GM12878 (cell line): Measurements from ENCODE around the gene NOL3. TPM values are rescaled to one million over a fixed set of nuclear protein-coding genes. Genes with fewer than 3 reads are reported as not detected.
A peak's percentile ranks its signal among the peaks of the same experiment; 100 is the strongest.

Experiments
- BACH1 ChIP-seq: fragments of 450-650 bp; IDR thresholded peaks from 2 replicates; pipeline ENCODE4 v1.6.1; 2017; ENCODE audit warnings: mild to moderate bottlenecking, borderline replicate concordance
- CBX3 ChIP-seq: fragments of 200-600 bp; sonication (generic); IDR thresholded peaks from 2 replicates; pipeline ENCODE4 v1.6.1; 2016; ENCODE audit warnings: low read depth, borderline replicate concordance
- KLF5 ChIP-seq: fragments of 450-650 bp; IDR thresholded peaks from 2 replicates; pipeline ENCODE4 v1.6.1; 2014; ENCODE audit warnings: mild to moderate bottlenecking; ENCODE audit not compliant: partially characterized antibody
- NFIC ChIP-seq: IDR thresholded peaks from 2 replicates; pipeline ENCODE4 v1.6.1; 2012; ENCODE audit warnings: low read depth, mild to moderate bottlenecking, inconsistent platforms, low read length, moderate library complexity
- PAX5 ChIP-seq: IDR thresholded peaks from 2 replicates; pipeline ENCODE4 v1.6.1; 2011; ENCODE audit warnings: low read depth, low read length, borderline replicate concordance
- PML ChIP-seq: IDR thresholded peaks from 2 replicates; pipeline ENCODE4 v1.6.1; 2012; ENCODE audit warnings: low read length, inconsistent platforms
- RELA ChIP-seq: fragments of 450-650 bp; IDR thresholded peaks from 2 replicates; pipeline ENCODE4 v1.8.0; 2014; ENCODE audit warnings: borderline replicate concordance; ENCODE audit not compliant: partially characterized antibody
- RUNX3 ChIP-seq: IDR thresholded peaks from 2 replicates; pipeline ENCODE4 v1.6.1; 2012; ENCODE audit warnings: low read length, inconsistent platforms
- SIX5 ChIP-seq: IDR thresholded peaks from 2 replicates; pipeline ENCODE4 v1.6.1; 2011; ENCODE audit warnings: mild to moderate bottlenecking, low read depth, low read length, moderate library complexity; ENCODE audit not compliant: severe bottlenecking
- ZBTB40 ChIP-seq: fragments of 450-650 bp; IDR thresholded peaks from 2 replicates; pipeline ENCODE4 v1.6.1; 2016; ENCODE audit warnings: mild to moderate bottlenecking, moderate library complexity, borderline replicate concordance
- ZNF592 ChIP-seq: fragments of 450-650 bp; IDR thresholded peaks from 2 replicates; pipeline ENCODE4 v1.6.1; 2017; ENCODE audit warnings: mild to moderate bottlenecking, moderate library complexity
- ZNF622 ChIP-seq: fragments of 450-650 bp; IDR thresholded peaks from 2 replicates; pipeline ENCODE4 v1.6.1; 2017; ENCODE audit warnings: mild to moderate bottlenecking, inconsistent platforms
- polyA plus RNA-seq, 11 experiments: library from polyadenylated mRNA; depleted of rRNA in 4 of 11; unstranded in 6 of 11; stranded (reverse) in 5 of 11; fragments of >200 nt; fragmentation: Nextera tagmentation in 4 of 11; fragmentation: Illumina TruSeq in 1 of 11; extraction: Ambion mirVana in 4 of 11; extraction: Trizol in 1 of 11; gene quantifications; 1 replicate in 1 of 11; 2 replicates in 10 of 11; pipeline versions ENCODE4 v1.2.1 to v1.2.3, GENCODE V29; 2011 to 2016; ENCODE audit warnings: inconsistent platforms in 2 of 11, missing spikeins in 2 of 11, low read depth in 1 of 11
- total RNA-seq, 4 experiments: library from RNA; depleted of rRNA in 3 of 4; stranded (reverse); fragments of >200 nt in 3 of 4; fragmentation: Illumina TruSeq in 1 of 4; extraction: Trizol in 1 of 4; gene quantifications; 2 replicates each; pipeline versions ENCODE4 v1.2.1 to v1.2.3, GENCODE V29; 2013 to 2021
- TF ChIP-seq, protein P1 (sequence below): fragments of 450-650 bp; IDR thresholded peaks from 2 replicates; pipeline ENCODE4 v1.6.1; 2017; ENCODE audit warnings: mild to moderate bottlenecking, low read depth, inconsistent platforms; ENCODE audit not compliant: poor library complexity, severe bottlenecking
- TF ChIP-seq, protein P2 (sequence below), 3 experiments: IDR thresholded peaks in 2 of 3; conservative IDR thresholded peaks in 1 of 3; 2 replicates each; pipeline ENCODE4 v1.5.1; 2011; ENCODE audit warnings: low read depth in 3 of 3, low read length in 3 of 3, mild to moderate bottlenecking in 3 of 3, control low read depth in 2 of 3, moderate library complexity in 2 of 3, inconsistent platforms in 1 of 3, mixed read lengths in 1 of 3; ENCODE audit not compliant: control insufficient read depth in 2 of 3, insufficient read depth in 1 of 3; ENCODE audit errors: extremely low read depth in 1 of 3

NOL3 gene
- total and polyA plus RNA-seq, 10 of the 15 experiments (the other 5 are each of a cell fraction or from before 2014, with no cell fraction given), result 0.31 to 18.4 (median 2.7) TPM

DNA sequence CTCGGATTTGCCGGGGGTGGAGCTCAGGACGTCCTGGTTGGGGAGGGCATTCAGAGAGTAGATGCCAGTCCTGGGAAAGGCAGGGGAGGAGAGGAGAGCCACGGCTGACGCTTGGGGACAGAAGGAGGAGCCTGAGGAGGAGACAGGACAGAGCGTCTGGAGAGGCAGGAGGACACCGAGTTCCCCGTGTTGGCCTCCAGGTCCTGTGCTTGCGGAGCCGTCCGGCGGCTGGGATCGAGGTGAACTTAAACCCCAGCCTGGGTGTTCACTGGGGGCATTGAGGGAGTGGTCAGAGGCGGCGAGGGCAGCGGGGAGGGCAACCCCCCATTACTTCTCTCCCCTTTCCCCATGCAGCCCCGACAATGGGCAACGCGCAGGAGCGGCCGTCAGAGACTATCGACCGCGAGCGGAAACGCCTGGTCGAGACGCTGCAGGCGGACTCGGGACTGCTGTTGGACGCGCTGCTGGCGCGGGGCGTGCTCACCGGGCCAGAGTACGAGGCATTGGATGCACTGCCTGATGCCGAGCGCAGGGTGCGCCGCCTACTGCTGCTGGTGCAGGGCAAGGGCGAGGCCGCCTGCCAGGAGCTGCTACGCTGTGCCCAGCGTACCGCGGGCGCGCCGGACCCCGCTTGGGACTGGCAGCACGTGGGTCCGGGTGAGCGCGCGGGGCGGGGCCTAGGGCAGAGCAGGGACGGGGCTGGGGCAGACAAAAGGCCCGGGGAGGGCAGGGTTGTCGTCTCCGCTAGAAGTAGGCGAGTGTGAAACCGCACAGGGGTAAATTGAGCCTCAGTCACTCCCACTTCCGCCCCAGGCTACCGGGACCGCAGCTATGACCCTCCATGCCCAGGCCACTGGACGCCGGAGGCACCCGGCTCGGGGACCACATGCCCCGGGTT, 3.7 kb downstream of the NOL3 start (continued):
- TF ChIP-seq ZNF592, result no peak
- no peak for TF ChIP-seq ZNF622
- TF ChIP-seq, protein P1, sequence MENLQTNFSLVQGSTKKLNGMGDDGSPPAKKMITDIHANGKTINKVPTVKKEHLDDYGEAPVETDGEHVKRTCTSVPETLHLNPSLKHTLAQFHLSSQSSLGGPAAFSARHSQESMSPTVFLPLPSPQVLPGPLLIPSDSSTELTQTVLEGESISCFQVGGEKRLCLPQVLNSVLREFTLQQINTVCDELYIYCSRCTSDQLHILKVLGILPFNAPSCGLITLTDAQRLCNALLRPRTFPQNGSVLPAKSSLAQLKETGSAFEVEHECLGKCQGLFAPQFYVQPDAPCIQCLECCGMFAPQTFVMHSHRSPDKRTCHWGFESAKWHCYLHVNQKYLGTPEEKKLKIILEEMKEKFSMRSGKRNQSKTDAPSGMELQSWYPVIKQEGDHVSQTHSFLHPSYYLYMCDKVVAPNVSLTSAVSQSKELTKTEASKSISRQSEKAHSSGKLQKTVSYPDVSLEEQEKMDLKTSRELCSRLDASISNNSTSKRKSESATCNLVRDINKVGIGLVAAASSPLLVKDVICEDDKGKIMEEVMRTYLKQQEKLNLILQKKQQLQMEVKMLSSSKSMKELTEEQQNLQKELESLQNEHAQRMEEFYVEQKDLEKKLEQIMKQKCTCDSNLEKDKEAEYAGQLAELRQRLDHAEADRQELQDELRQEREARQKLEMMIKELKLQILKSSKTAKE, result no peak
- TF ChIP-seq, protein P2, sequence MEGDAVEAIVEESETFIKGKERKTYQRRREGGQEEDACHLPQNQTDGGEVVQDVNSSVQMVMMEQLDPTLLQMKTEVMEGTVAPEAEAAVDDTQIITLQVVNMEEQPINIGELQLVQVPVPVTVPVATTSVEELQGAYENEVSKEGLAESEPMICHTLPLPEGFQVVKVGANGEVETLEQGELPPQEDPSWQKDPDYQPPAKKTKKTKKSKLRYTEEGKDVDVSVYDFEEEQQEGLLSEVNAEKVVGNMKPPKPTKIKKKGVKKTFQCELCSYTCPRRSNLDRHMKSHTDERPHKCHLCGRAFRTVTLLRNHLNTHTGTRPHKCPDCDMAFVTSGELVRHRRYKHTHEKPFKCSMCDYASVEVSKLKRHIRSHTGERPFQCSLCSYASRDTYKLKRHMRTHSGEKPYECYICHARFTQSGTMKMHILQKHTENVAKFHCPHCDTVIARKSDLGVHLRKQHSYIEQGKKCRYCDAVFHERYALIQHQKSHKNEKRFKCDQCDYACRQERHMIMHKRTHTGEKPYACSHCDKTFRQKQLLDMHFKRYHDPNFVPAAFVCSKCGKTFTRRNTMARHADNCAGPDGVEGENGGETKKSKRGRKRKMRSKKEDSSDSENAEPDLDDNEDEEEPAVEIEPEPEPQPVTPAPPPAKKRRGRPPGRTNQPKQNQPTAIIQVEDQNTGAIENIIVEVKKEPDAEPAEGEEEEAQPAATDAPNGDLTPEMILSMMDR (IDR thresholded peaks at IDR 0.05 in 2 of 3, conservative IDR thresholded peaks at IDR 0.05 in 1 of 3; ENCODE audit: control insufficient read depth in 2 of 3, extremely low read depth in 1 of 3, insufficient read depth in 1 of 3, low read depth in 3 of 3, low read length in 3 of 3), result peak in 1 of 3 experiments; percentile 30; a peak in 2 of 6 replicates
- TF ChIP-seq NFIC, result no peak
- TF ChIP-seq RELA, result no peak
- TF ChIP-seq ZBTB40, result no peak
- peak; percentile 48; the same call in 1 of the 2 replicates for TF ChIP-seq BACH1
- TF ChIP-seq SIX5, result no peak
- TF ChIP-seq CBX3, result no peak
- no peak for TF ChIP-seq PML
- no peak for TF ChIP-seq PAX5
- TF ChIP-seq KLF5, result no peak
- peak; percentile 76 for TF ChIP-seq RUNX3
